NCI-H526 treated with DMSO at 0.1 percent for 48 hours (cell line): ENCODE measurements around the gene CXCL14.
A peak's percentile ranks its signal among the peaks of the same experiment; 100 is the strongest.

Experiments used
- DNase-seq: peaks from one replicate; lab custom pipeline; 2025; lab: John Stamatoyannopoulos, UW

Gene CXCL14, protein sequence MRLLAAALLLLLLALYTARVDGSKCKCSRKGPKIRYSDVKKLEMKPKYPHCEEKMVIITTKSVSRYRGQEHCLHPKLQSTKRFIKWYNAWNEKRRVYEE

DNA sequence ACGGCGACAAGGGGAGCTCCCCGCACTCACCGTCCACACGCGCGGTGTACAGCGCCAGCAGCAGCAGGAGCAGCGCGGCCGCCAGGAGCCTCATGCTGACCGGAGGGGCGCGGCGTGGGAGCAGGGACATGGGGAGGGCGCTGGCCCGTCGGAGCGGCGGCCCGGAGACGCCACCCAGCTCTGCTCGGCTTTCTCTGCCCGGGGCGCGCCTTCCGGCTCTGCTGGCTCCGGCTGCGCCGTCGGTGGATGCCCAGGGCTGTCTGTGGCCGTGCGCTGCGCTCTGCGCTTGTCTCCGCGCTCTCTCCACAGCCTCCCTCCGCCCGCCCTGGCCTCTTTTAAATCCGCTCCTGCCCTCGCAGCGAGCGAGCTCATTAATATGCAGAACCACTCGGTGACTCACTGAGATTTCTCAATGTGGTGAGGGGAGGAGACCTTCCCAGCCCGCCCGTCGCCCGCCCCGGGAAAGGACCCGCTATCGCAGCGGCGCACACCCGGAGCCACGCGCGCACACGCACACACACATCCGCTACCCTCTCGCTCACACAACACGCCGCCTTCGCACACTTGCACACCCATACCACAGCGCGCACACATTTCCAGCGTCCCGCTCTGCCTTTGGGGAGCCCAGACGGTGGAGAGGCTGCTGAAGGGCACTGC lies at the start of gene CXCL14:
Gene CXCL14 (minus strand): TSS at position 307 of the 657 bp plus-strand sequence. CDS start 213 bp downstream, at position 94.
- no peak for DNase-seq

DNA sequence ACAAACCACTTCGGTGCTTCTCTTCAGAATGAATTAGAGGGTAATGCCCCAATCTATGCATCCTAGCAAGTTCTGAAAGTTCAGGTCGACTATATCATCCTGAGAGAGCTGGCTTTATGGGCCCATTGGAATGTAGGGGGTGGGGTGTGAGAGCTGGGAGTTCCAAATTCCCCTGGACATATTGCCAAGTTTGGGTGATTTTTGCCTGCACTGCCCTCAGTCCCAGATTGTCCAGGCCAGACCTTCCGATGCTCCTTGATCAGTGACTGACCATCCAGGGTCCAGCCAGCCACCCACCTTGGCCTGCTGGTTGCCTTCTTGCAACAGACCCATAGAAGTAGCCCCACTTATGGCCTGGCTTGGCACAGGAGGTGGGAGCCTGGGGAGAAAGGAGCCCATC lies 47.8 kb upstream of the CXCL14 start:
- DNase-seq = no peak

DNA sequence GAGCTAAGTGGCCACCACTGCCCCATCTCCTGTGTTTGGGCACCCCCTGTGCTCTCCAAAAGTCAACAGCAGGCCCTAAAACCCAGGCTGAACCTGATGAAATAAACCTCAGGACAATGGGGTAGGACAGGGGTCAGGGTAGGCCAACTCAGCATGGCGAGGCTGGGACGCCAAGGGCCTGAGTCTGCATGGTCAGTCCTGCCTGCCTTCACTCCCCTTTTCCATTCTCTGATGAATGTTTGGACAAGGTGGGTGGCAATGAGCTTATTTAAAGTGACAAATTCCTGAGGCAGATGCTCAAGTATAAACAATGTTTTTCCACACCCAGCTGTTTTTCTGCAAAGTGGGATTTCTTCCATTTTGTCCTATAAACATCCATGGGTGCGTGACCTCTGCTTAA lies 47.2 kb upstream of the CXCL14 start:
- DNase-seq = no peak

DNA sequence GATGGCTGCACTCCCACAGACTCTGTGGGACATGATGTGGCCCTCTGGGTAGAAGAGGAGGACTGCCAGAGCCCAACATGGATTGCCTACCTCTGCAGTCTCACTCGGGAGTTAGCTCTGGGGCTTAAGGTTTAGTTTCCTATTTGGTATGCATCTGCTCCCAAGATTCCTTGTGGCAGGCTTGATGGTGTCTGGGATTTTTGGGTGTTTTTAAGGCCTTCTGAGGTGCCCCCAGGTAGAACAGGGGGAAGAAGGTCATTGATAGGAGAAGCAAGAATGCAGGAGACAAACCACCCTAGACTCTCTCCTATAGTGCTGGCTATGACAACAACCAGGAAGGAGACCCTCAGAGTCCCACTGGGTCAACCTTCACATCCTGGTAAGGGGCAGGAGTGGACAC lies 46.7 kb upstream of the CXCL14 start:
- DNase-seq = no peak

DNA sequence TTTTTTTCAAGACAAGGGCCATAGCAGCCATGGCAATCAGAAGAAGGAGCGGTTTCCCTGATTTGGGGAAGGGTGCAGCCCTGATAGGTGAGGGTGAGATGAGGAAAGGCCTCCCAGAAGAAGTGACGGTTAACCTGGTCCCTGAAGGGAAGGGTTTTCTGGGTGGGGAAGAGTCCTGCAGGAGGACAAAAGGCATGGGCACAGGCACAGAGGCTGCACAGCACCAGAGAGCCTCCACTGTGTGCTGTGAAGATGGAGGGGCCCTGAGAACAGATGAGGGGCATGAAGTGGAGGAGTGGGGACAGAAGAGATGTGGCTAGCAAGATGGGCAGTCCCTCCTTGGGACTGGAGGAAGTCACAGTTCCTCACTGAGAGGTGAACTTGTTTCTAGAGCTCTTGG lies 46.3 kb upstream of the CXCL14 start:
- no peak for DNase-seq

DNA sequence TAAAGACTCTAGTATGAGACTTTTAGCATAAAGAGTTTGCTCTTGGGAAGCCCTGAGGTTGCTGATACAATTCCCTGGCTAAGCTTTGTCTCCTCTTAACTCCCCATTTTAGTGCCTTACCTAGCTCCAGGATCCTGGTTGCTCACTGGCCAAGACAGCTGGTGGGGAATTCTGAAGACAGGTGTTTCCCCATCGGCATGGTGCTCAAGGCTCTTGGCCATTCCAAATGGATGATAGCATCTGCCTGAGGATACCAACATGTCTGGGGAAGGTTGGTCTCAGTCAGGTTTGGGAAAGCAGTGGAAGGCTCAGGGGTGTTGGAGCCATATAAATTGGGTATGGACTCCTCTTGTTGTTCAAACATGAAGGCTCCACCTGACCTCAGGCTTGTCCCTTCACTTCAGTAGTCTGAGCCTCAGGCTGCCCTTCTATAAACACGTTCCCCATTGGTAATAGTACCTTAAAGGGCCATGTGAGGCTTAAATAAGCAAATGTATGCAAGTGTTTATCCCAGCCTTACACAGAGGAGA lies 44.5 kb upstream of the CXCL14 start:
- no peak for DNase-seq

DNA sequence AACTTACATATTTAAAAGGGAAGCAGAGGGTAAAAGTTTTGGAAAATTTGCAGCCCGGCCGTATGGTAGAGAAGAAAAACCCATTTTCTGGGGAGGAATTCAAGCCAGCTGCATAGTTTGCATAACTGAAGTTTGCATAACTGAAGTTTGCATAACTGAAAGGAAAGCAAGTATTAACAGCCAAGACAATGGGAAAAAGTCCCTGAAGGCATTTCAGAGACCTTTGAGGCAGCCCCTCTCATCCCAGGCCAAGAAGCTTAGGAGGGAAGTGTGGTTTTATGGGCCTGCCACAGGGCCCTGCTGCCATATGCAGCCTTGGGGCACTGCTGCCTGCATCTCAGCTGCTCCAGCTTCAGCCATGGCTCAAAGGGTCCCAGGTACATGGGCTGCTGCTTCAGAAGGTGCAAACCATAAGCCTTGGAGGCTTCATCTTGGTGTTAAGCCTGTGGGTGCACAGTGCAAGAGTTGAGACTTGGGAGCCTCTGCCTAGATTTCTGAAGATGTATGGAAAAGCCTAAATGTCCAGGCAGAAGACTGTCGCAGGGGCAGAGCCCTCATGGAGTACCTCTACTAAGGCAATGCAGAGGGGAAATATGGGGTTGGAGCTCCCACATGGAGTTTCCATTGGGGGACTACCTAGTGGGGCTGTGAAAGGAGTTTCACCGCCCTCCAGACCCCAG lies 36.9 kb upstream of the CXCL14 start:
- DNase-seq = peak; percentile 44

DNA sequence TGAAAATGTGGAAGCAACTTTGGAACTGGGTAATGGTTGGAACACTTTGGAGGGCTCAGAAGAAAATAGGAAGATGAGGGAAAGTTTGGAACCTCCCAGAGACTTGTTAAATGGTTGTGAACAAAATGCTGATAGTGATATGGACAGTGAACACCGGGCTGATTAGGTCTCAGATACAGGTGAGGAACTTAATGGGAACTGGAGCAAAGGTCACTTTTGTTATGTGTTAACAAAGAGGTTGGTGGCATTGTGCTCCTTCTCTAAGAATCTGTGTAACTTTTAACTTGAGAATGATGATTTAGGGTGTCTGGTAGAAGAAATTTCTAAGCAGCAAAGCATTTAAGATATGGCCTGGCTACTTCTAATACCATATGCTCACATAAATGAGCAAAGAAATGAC lies 36.4 kb upstream of the CXCL14 start:
- no peak for DNase-seq

DNA sequence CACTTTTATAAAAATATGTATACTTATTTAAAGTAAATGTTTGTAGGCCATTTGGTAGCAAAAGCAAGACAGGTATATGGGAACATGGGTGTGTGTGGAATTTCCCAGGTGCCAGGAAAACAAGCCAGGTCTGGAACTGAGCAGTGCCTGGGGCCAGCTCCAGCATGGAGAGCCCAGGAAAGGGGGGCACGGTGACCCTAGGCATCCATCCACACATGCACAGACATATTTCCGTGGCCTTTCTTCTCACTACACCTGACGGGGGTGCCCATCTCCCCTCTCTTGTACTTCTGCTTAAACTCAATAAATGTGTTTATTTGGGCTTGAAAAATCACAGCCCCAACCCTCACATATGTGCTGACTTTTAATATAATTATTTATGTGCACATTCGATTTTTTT lies 31.2 kb upstream of the CXCL14 start:
- DNase-seq = no peak

DNA sequence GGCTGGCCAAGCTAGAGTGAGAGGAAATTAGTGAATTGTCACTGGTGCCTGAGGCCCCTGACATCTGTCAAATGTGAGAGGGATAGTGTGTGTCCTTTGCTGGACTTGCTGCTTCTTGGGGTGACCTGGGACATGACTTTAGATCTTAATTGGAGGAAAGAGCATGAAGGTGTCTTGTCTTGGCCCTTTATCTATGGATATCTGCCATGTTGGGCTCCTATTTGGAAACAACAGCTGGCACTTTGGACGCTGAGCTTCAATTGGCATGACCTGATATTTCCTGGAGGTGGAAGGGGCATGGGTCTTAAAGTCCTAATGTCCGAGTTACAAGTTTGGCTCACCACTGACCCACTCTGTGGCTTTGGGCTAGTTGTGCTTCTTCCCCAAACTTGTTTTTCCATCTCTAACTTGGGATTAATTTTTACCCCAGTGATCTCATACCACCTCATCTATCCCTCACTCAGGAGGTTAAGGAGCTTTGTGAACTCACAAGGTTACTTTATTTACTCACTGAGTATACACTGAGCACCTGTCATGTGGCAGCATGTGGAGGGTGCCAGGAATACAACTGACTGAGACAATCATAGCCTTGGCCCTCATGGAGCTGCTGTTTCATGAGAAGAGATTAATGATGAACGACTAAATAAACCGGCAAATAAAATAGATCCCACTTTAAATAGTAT lies 30.1 kb upstream of the CXCL14 start:
- DNase-seq = no peak

DNA sequence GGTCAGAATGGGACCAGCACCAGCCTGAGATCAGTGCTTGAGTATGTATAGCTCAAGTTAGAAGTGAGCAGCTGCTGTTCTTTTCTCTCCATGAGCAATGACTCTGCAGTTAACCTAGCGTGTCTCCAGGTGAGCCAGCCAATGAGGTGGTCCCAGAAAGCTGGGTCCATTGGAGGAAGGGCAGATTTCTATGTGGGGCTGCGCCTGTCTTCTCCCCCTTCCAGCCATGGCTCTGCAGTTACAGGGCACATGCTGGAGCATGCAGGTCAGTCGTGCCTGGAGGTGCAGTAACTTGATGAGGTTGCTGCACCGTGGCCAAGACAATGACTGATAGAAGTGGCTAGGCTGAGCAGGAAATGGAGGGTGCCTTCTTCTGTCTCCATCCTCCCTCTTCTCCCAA lies 29.6 kb upstream of the CXCL14 start:
- no peak for DNase-seq

DNA sequence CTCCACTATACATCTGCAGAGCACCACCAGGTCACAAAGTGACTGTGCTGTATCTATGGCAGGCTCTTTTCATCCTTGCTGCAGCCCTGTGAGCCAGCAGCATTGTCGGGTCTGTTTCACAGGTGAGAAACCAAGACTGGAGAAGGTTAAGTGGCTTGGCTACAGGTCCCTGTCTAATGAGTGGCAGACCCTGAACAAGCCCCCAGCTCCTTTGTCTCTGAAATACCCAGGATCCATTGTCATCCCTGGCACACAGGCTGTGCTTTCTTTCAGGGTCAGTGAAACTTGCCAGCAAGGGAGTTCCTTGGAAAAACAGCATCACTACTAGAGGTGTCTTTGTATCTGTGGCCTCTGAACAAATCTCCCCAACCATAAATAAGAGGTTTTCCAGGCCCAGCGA lies 27.6 kb upstream of the CXCL14 start:
- no peak for DNase-seq

DNA sequence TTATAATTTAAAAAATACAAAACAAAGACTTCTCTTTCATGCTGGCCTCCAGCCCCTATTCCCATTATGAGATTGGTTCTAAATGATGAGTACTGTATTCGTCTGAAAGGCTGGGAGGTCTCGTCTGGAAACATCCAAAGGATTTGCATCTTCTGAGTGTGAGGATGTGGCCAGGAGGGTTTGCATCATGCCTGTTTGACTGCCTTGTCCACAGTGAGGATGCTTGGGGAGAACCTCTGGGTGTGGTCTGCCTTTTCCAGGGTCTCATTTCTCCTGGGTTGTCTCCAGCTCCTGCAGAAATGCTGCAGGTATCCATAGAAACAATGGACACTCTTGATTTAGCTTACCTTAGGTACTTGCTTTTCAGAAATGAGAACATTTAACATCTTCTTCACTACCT lies 26.4 kb upstream of the CXCL14 start:
- DNase-seq = no peak

DNA sequence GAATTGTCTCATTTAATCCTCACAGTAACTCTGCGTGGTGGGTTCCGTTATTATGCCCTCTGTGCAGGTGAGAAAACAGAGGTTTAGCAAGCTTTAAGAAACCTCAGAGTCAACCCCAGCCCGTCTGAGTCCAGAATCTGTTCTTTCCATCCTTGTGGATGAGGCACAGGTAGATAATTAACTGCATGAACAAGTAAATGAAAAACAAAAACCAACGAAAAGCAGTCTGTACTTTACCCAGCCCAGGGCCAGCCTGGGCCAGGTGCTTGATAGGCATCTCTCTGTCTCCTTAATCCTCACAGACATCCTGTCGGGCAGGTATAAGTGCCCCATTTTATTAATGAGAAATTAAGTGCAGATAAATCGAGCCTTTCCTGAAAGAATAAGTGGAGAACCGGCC lies 25.3 kb upstream of the CXCL14 start:
- no peak for DNase-seq

DNA sequence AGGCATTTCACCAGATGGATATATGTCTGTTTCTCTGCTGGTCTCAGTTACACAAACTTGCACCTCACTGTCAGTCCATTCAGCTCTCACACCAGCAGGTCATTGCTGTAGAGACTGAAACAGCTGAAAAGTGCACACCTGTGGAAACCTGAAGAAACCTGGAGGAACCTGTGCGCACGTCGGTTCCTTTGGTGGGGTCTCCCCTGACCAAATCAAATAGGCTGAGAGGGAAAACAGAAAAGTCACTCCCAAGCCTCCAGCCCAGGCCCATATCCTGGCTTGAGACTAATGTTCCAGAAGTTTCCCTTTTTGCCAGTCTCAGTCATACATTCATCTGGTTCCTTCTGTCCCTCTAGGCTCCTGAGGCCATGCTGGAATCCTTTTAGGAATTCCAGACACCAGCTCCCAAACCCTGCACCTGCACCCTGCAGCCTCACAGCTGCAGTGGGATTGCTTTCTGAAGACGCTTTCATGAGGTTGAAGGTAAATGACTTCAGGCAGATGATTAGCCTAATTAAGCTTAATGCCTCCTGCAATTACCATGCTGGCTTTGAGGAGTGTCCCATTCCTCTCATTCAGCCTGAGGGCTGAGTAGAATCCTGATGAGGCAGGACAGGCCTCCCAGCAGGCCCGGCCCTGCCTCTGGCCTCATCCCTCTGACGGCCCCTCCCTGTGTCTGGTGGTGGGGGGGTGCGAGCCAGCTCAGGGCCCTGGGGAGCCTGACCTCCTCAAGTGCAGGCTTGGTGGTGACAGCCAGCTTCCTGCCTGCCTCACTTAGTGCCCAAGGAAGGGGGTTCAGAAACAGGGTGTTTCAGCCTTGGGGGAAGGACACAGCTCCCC lies 24.3 kb upstream of the CXCL14 start:
- DNase-seq = no peak

DNA sequence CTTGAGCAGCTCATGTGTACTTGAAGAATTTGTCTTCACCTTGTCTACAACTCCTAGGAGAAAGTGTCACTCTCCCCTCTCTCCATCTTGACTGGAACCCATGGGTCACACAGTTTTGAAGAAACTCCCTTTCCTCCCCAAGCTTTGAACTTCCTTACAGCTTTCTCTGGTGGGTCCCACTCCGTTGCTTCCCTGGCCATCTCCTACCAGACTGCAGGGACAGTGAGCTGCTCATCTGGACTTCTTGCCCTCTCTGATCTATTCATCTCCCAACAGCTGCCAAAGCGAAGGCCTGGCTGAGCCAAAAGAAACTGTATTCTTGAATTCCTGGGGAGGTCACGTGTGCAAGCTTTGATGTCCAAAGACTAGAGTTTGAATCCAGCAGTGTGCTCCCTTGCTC lies 22.7 kb upstream of the CXCL14 start:
- DNase-seq = no peak

DNA sequence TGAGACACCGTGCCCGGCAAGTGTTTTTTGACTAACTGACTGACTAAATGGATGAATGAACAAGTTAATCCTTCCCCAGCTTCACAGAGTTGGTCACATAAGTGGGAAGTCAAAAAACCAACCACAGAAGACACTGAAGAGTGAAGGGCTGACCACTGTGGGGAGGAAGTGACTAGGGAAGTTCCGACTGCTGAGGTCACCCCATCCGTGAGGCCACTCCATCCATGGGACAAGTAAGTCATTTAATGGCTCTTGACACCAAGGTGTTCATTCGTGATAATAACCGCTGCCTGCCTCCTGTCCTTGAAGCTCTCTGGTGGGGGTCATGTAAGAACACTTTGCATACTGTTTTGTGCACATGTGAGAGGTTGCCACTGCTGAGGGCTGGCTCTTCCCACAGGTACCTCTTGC lies 22.2 kb upstream of the CXCL14 start:
- DNase-seq = no peak

DNA sequence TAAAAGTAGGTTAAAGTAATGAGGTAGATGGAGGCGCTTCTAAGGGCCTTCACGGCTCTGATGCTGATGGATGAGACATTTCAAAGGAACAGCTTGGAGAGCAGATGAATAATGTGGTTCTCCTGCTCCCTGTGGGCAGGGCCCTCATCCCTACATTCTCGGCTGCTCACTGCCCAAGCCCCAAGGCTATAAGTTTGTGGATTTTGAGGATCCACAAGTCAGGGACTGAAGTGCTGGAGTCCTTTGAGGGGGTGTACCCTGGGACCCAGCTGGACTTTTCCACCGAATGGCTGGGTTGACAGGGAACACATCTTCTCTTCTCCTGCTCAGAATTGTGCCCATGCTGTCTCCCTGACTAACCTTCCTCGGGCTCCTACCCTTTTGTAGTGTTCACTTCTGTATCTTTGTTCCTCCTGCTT lies 21.4 kb upstream of the CXCL14 start:
- DNase-seq = no peak

DNA sequence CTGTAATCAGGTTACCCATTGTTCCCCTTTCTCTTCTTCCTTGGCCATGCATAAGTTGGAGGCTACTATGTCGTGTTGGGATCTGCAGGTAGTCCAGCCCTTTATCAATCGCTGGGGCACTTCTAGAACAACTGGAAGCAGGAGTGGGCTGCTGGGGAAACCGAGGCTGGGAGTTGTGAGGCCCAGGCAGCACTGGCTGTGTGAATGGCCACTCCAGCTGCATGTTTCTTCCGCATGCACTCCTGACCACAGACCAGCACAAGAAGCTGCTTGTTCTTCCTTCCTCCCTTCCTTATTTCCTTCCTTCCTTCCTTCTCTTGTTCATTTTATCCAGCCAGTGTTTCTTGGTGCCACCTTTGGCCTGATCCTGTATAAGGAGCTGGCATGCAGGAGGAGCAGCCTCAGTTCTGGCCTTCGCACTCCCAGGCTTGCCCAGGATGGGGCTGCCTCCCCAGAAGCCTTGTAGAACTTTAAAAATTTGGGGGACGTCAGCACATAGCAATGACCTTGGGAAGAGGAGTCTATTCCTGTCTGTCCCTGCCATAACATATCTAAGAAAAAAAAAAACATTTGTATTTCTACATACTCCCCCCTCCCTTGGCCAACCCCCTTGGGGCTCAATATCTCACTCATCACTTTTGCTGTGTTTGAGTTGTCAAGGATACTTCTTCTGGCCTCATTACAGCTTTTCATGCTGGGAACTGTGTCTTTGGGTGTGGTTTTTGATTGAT lies 20.8 kb upstream of the CXCL14 start:
- DNase-seq = no peak

DNA sequence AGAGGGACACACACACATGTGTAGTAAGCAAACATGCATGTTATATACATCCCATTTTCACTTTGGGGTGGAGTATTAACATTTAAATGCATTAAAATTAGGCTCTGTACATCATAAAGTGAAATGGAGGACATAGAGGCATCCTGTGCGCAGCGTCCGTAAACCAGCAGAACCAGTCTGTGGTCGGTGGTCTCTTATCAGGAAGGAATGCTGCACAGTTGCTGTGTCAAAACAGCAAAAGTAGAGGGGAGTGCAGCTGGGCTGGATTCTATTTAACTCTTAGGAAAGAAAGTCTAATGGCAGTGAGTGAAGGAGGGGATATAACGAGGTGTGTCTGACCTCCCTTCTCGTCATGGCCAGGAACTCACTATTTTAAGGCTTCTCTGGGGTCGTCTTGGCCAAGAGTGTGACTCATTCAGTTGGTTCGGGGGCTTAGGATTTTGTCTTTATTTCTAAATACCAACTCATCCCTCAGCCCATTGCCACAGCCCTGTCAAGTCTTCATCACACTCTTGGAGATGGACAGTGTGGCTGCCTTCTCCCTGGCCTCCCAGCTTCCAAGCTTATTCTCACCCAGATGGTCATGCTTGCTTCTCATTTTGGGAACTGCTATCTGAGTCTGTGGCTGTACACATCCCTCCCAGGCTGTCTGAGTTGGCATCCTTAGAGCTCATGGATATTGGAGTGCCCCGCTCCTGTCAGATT lies 20.1 kb upstream of the CXCL14 start:
- DNase-seq = no peak

DNA sequence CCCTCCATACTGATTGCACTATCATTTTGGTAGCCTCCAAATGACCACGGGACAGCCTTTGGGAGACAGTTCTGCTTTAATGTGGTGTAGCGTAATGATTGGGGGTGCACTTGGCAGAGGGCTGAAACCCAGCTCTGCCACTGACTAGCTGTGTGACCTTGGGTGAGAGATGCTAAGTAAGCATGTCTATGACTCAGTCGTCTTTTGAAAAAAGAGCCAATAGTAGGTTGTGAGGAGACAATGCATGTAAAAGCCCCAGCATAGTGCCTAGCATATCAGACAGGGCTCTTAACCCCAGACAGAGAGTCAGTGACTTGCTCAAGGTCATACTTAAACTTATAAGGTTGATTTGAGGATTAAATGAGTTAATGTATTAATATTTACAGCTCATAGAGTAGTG lies 18.0 kb upstream of the CXCL14 start:
- DNase-seq = no peak
